ENCODE measurements around the gene NDFIP1.

GRCh38 chr5:142086229-142086628 lies 22.4 kb upstream of the NDFIP1 start:
- TF ChIP-seq EZH2 (IDR thresholded peaks at IDR 0.05; ENCODE audit: insufficient read depth, poor library complexity, severe bottlenecking) (no peak), EZH2phosphoT487 (IDR thresholded peaks at IDR 0.05; ENCODE audit: insufficient read depth, low read depth) (no peak)
